Activated T-helper 17 cell treated with anti-CD3 and anti-CD28 coated beads, Interleukin-2, amount 50 U/mL, for 72 hours (primary cell): ENCODE results near the gene RGS7. TPM values are rescaled to one million over a fixed set of nuclear protein-coding genes. Genes with fewer than 3 reads are reported as not detected.

ENCODE experiments used
- ATAC-seq: fragments of 150-1000 bp; cut with Tn5 transposase; replicated peaks from 2 replicates; pipeline ENCODE4 v1.10.0; 2021; ENCODE audit warnings: mild to moderate bottlenecking, moderate library complexity
- H3K27ac Mint-ChIP-seq: one replicate; pipeline ENCODE4 v1.8.0; 2022; ENCODE audit warnings: mixed read lengths
- H3K27me3 Mint-ChIP-seq: one replicate; pipeline ENCODE4 v1.8.0; 2022; ENCODE audit warnings: mixed read lengths
- H3K36me3 Mint-ChIP-seq: one replicate; pipeline ENCODE4 v1.8.0; 2022; ENCODE audit warnings: low read depth, mild to moderate bottlenecking, mixed read lengths
- H3K4me1 Mint-ChIP-seq: one replicate; pipeline ENCODE4 v1.8.0; 2022; ENCODE audit warnings: mixed read lengths
- H3K4me3 Mint-ChIP-seq: one replicate; pipeline ENCODE4 v1.8.0; 2022; ENCODE audit warnings: mild to moderate bottlenecking, mixed read lengths
- H3K9me3 Mint-ChIP-seq: one replicate; pipeline ENCODE4 v1.8.0; 2022; ENCODE audit warnings: mixed read lengths
- total RNA-seq, 2 donors: library from RNA; stranded (reverse); gene quantifications; one replicate each; pipeline ENCODE4 v1.2.3, GENCODE V29; 2022

Gene RGS7
- total RNA-seq, 2 donors from 2014 or later: not detected

DNA sequence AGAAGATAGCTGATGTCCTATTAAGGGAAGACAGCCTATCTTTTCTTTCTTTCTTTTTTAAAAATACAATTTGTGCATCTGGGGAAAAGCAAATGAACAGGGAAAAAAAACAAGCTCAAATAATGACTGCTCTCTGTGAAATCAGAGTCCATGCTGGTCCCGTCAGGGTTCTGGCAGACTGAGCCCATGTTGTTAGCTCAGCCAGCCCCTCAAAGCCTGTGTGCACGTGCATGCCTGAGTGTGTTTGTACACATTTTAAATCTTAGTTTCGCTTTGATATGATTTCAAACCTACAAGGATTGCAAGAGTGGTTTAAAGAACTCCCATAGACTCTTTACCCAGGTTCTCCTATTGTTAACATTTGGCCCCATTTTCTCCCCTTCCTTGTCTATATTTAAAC, 513.2 kb downstream of the RGS7 start:
- no peaks in the 10 kb centered on the region for H3K4me1 Mint-ChIP-seq
- peaks cover 12% of the 10 kb centered on the region for H3K27me3 Mint-ChIP-seq
- H3K9me3 Mint-ChIP-seq: no peaks in the 10 kb centered on the region
- no peak for ATAC-seq
- no peaks in the 10 kb centered on the region for H3K36me3 Mint-ChIP-seq
- H3K27ac Mint-ChIP-seq: no peak overlapping the region
- no peak overlapping the region for H3K4me3 Mint-ChIP-seq

- no peak overlapping the region for H3K27ac Mint-ChIP-seq
- H3K27me3 Mint-ChIP-seq: peaks cover 3% of the 10 kb centered on the region
Measured at GRCh38 chr1:240836271-240836670, 520.7 kb downstream of the RGS7 start.

GRCh38 chr1:240835291-240835690, 521.7 kb downstream of the RGS7 start:
- Mint-ChIP-seq H3K9me3 (no peaks in the 10 kb centered on the region), H3K27me3 (peaks cover 3% of the 10 kb centered on the region), H3K4me3 (no peak overlapping the region), H3K4me1 (no peaks in the 10 kb centered on the region), H3K27ac (no peak overlapping the region), H3K36me3 (no peaks in the 10 kb centered on the region)
- no peak for ATAC-seq

More at GRCh38 chr1:240836271-240836670, 520.7 kb downstream of the RGS7 start:
- H3K9me3 Mint-ChIP-seq: no peaks in the 10 kb centered on the region
- H3K36me3 Mint-ChIP-seq: no peaks in the 10 kb centered on the region
- no peaks in the 10 kb centered on the region for H3K4me1 Mint-ChIP-seq
- no peak for ATAC-seq
- no peak overlapping the region for H3K4me3 Mint-ChIP-seq

GRCh38 chr1:240833075-240833474, 523.9 kb downstream of the RGS7 start:
- Mint-ChIP-seq H3K27me3 (no peaks in the 10 kb centered on the region), H3K36me3 (no peaks in the 10 kb centered on the region), H3K9me3 (no peaks in the 10 kb centered on the region), H3K27ac (no peak overlapping the region), H3K4me1 (no peaks in the 10 kb centered on the region), H3K4me3 (no peak overlapping the region)
- ATAC-seq: no peak

DNA sequence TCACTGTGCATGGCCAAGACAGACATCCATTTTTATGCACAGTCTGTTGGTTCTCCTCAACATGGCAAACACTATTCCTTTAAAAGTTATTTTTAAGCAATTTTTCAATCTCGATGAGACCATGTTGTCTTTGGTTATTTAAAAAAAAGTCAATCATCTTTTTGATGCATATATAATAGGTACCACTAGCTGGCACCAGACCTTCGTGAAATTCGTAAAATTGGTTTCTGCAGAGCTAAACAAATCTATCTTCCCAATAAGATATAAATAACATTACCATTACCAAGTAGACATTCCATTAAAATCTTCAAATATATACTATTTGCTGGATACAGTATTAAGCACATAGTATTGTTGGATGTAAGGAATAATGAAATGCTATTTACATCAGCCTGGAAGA, 525.1 kb downstream of the RGS7 start:
- Mint-ChIP-seq H3K9me3 (no peaks in the 10 kb centered on the region), H3K4me3 (no peak overlapping the region), H3K27ac (no peak overlapping the region), H3K27me3 (peaks cover 4% of the 10 kb centered on the region), H3K36me3 (no peaks in the 10 kb centered on the region), H3K4me1 (no peaks in the 10 kb centered on the region)
- no peak for ATAC-seq

GRCh38 chr1:240831191-240831631, 525.8 kb downstream of the RGS7 start:
- H3K36me3 Mint-ChIP-seq: no peaks in the 10 kb centered on the region
- H3K4me3 Mint-ChIP-seq: no peak overlapping the region
- peaks cover 7% of the 10 kb centered on the region for H3K27me3 Mint-ChIP-seq
- no peak for ATAC-seq
- H3K9me3 Mint-ChIP-seq: no peaks in the 10 kb centered on the region
- no peaks in the 10 kb centered on the region for H3K4me1 Mint-ChIP-seq
- no peak overlapping the region for H3K27ac Mint-ChIP-seq

- Mint-ChIP-seq H3K36me3 (no peaks in the 10 kb centered on the region), H3K27ac (no peak overlapping the region), H3K27me3 (peaks cover 12% of the 10 kb centered on the region), H3K4me3 (no peak overlapping the region), H3K4me1 (no peaks in the 10 kb centered on the region), H3K9me3 (no peaks in the 10 kb centered on the region)
- ATAC-seq: no peak
Measured at GRCh38 chr1:240829487-240829886, 527.5 kb downstream of the RGS7 start.

DNA sequence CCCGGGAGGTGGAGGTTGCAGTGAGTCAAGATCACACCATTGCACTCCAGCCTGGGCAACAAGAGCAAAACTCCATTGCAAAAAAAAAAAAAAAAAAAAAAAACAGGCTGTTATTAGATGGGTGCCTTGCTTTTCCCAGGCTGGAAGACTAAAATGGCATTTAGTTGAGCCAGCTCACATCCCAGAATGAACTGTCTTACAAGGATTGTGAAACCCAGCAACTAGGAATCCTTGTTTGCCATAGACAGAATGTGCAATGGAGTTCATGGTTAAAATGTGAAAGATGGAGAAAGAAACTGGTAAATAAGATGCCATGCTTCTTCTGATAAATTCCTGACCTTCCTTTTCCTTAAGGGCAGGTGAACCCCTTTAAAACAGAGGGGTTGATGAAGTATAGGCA, 529.2 kb downstream of the RGS7 start:
- no peaks in the 10 kb centered on the region for H3K4me1 Mint-ChIP-seq
- no peak overlapping the region for H3K27ac Mint-ChIP-seq
- H3K4me3 Mint-ChIP-seq: no peak overlapping the region
- no peaks in the 10 kb centered on the region for H3K36me3 Mint-ChIP-seq
- no peak for ATAC-seq
- no peaks in the 10 kb centered on the region for H3K9me3 Mint-ChIP-seq
- H3K27me3 Mint-ChIP-seq: peaks cover 12% of the 10 kb centered on the region

- ATAC-seq: no peak
- no peak overlapping the region for H3K27ac Mint-ChIP-seq
- H3K27me3 Mint-ChIP-seq: peaks cover 16% of the 10 kb centered on the region
- H3K4me3 Mint-ChIP-seq: no peak overlapping the region
- no peaks in the 10 kb centered on the region for H3K9me3 Mint-ChIP-seq
- H3K36me3 Mint-ChIP-seq: no peaks in the 10 kb centered on the region
- no peaks in the 10 kb centered on the region for H3K4me1 Mint-ChIP-seq
Measured at GRCh38 chr1:240824238-240824637, 532.8 kb downstream of the RGS7 start.

- H3K4me3 Mint-ChIP-seq: no peak overlapping the region
- no peak for ATAC-seq
- H3K27me3 Mint-ChIP-seq: peaks cover 16% of the 10 kb centered on the region
- H3K27ac Mint-ChIP-seq: no peak overlapping the region
- H3K36me3 Mint-ChIP-seq: no peaks in the 10 kb centered on the region
- no peaks in the 10 kb centered on the region for H3K9me3 Mint-ChIP-seq
- H3K4me1 Mint-ChIP-seq: no peaks in the 10 kb centered on the region
Measured at GRCh38 chr1:240823357-240823756, 533.6 kb downstream of the RGS7 start.

GRCh38 chr1:240821925-240822324, 535.1 kb downstream of the RGS7 start:
- H3K36me3 Mint-ChIP-seq: no peaks in the 10 kb centered on the region
- no peak for ATAC-seq
- no peak overlapping the region for H3K27ac Mint-ChIP-seq
- peaks cover 12% of the 10 kb centered on the region for H3K27me3 Mint-ChIP-seq
- H3K4me3 Mint-ChIP-seq: no peak overlapping the region
- peaks cover 4% of the 10 kb centered on the region for H3K9me3 Mint-ChIP-seq
- H3K4me1 Mint-ChIP-seq: no peaks in the 10 kb centered on the region

- H3K36me3 Mint-ChIP-seq: no peaks in the 10 kb centered on the region
- ATAC-seq: peak; percentile 49
- no peaks in the 10 kb centered on the region for H3K4me1 Mint-ChIP-seq
- H3K9me3 Mint-ChIP-seq: peaks cover 4% of the 10 kb centered on the region
- no peak overlapping the region for H3K4me3 Mint-ChIP-seq
- peaks cover 9% of the 10 kb centered on the region for H3K27me3 Mint-ChIP-seq
- no peak overlapping the region for H3K27ac Mint-ChIP-seq
Measured at GRCh38 chr1:240820816-240821215, 536.2 kb downstream of the RGS7 start.

DNA sequence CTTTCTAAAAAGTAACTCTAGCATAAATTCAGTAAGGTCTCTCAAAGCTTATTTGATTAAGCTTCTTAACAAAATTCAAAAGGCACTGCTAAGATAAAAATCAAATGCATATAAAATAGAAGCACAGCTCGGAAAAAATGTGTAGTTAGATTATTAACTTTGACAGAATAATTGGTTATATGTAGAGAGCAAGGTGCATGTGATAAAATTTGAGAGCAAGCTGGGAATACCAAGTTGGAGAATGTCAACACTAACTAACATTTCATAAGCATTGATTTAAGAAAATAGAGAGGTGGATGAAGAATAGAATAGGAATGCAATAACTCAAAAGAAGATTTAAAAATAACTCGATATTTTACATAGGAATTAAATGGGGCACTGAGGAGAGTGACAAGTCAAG, 540.5 kb downstream of the RGS7 start:
- no peaks in the 10 kb centered on the region for H3K36me3 Mint-ChIP-seq
- no peaks in the 10 kb centered on the region for H3K4me1 Mint-ChIP-seq
- H3K27me3 Mint-ChIP-seq: peaks cover 6% of the 10 kb centered on the region
- H3K9me3 Mint-ChIP-seq: peaks cover 4% of the 10 kb centered on the region
- H3K4me3 Mint-ChIP-seq: no peak overlapping the region
- ATAC-seq: no peak
- no peak overlapping the region for H3K27ac Mint-ChIP-seq

DNA sequence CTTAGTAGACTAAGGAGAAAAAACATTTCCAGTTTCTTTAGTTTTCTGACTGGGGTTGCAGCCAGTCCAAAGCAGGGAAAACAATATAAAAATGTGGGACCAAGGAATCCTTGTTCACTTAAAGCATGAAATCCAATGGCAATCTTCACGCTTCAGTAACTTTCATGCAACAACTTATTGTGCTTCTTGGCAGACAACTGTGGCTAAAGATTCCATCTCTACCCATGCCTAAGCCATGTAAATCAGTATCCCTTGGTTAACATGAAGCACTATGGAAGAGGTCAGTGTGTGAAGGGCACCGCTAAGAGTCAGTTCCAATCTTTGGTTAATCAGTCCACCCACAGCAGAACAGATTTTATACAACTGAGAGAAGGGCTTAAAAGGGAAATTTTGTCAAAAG, 543.3 kb downstream of the RGS7 start:
- peaks cover 4% of the 10 kb centered on the region for H3K9me3 Mint-ChIP-seq
- no peak overlapping the region for H3K4me3 Mint-ChIP-seq
- no peaks in the 10 kb centered on the region for H3K36me3 Mint-ChIP-seq
- H3K4me1 Mint-ChIP-seq: no peaks in the 10 kb centered on the region
- no peak for ATAC-seq
- peaks cover 4% of the 10 kb centered on the region for H3K27me3 Mint-ChIP-seq
- no peak overlapping the region for H3K27ac Mint-ChIP-seq

DNA sequence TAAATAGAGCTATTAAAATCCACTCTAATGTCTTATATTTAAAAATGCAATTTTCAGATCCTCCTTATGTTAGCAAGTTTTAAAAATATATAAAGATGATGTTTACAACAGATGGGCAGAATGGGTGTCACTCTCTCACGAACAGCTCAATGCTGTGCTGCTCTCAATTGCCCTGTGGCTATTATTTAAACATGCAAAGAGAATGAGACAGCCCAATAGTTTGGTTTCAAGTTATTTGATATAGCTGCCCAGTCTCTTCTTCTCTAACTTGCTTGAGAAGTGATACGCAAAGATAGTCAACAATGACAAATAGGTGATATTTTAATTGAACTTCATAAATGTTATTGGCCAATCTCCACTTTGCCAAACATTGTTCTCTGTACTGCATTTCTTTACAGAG, 545.7 kb downstream of the RGS7 start:
- Mint-ChIP-seq H3K4me3 (no peak overlapping the region), H3K4me1 (no peaks in the 10 kb centered on the region), H3K9me3 (no peaks in the 10 kb centered on the region), H3K27ac (no peak overlapping the region), H3K27me3 (peaks cover 11% of the 10 kb centered on the region), H3K36me3 (no peaks in the 10 kb centered on the region)
- ATAC-seq: no peak

GRCh38 chr1:240808381-240808780, 548.6 kb downstream of the RGS7 start:
- Mint-ChIP-seq H3K4me3 (no peak overlapping the region), H3K27ac (no peak overlapping the region), H3K9me3 (no peaks in the 10 kb centered on the region), H3K36me3 (no peaks in the 10 kb centered on the region), H3K4me1 (no peaks in the 10 kb centered on the region), H3K27me3 (peaks cover 11% of the 10 kb centered on the region)
- no peak for ATAC-seq
